Panc1 (cell line): ENCODE data around the gene ACTBL2. TPM values are rescaled to one million over a fixed set of nuclear protein-coding genes. Genes with fewer than 3 reads are reported as not detected.
A peak's percentile ranks its signal among the peaks of the same experiment; 100 is the strongest.

Experiments
- ATAC-seq: fragments of 200-7000 bp; cut with Tn5 transposase; 2 replicates; pipeline ENCODE4 v1.9.1; 2020; ENCODE audit warnings: mild to moderate bottlenecking, moderate library complexity
- BruUV-seq: library from RNA; stranded (reverse); fragments of 400-500 nt; replicated peaks from 2 replicates; lab custom pipeline; 2021; lab: Mats Ljungman, UMichigan
- CTCF ChIA-PET: fragments of 300-600 bp; sonication (Branson Sonifier 250); formaldehyde crosslinking; loops from one replicate; lab custom pipeline; 2022; ENCODE audit warnings: antibody characterized with exemption; lab: Charles Lee
- POLR2A ChIA-PET: fragments of 300-600 bp; sonication (Branson Sonifier 250); formaldehyde crosslinking; loops from one replicate; lab custom pipeline; 2022; ENCODE audit warnings: antibody characterized with exemption; lab: Charles Lee
- DNase-seq: peaks from one replicate; pipeline ENCODE4 v3.0.0-alpha.2; 2010; ENCODE audit warnings: low read depth, low spot score
- H3K27ac ChIP-seq: 2 replicates; pipeline ENCODE4 v1.5.1; 2011; ENCODE audit warnings: mild to moderate bottlenecking, low read length, inconsistent platforms
- H3K27me3 ChIP-seq: fragments of 200-500 bp; sonication (Bioruptor generic); 2 replicates; pipeline ENCODE4 v1.6.0; 2014; ENCODE audit warnings: low read length, inconsistent platforms; ENCODE audit not compliant: control insufficient read depth, insufficient read depth
- H3K36me3 ChIP-seq: fragments of 200-500 bp; sonication (Bioruptor generic); 2 replicates; pipeline ENCODE4 v1.5.1; 2014; ENCODE audit warnings: inconsistent platforms, mild to moderate bottlenecking, low read length, moderate library complexity; ENCODE audit not compliant: control insufficient read depth, insufficient read depth
- H3K4me1 ChIP-seq: 2 replicates; pipeline ENCODE4 v1.5.1; 2011; ENCODE audit warnings: inconsistent platforms, mild to moderate bottlenecking, low read length, moderate library complexity; ENCODE audit not compliant: control insufficient read depth, insufficient read depth
- H3K4me3 ChIP-seq, 2 experiments: 2 replicates each; pipeline ENCODE4 v1.5.1; 2011 to 2012; ENCODE audit warnings: low read depth in 2 of 2, low read length in 2 of 2, mild to moderate bottlenecking in 2 of 2, inconsistent platforms in 1 of 2, moderate library complexity in 1 of 2
- H3K9me3 ChIP-seq: fragments of 200-500 bp; sonication (Bioruptor generic); 2 replicates; pipeline ENCODE4 v1.5.1; 2014; ENCODE audit warnings: low read depth, mild to moderate bottlenecking, inconsistent platforms, low read length, moderate library complexity; ENCODE audit not compliant: control insufficient read depth, insufficient read depth
- CTCF ChIP-seq: fragments of 450-650 bp; IDR thresholded peaks from 2 replicates; pipeline ENCODE4 v1.5.1; 2017; ENCODE audit warnings: mild to moderate bottlenecking
- POLR2AphosphoS5 ChIP-seq: IDR thresholded peaks from 2 replicates; pipeline ENCODE4 v1.6.1; 2012; ENCODE audit warnings: mild to moderate bottlenecking, low read depth, low read length, moderate library complexity
- REST ChIP-seq, 2 experiments: IDR thresholded peaks; 2 replicates each; pipeline ENCODE4 v1.6.1; 2011 to 2012; ENCODE audit warnings: low read depth in 2 of 2, control low read depth in 1 of 2, low read length in 1 of 2, mild to moderate bottlenecking in 1 of 2, moderate library complexity in 1 of 2; ENCODE audit not compliant: insufficient read depth in 1 of 2
- SIN3A ChIP-seq: IDR thresholded peaks from 2 replicates; pipeline ENCODE4 v1.6.1; 2012; ENCODE audit warnings: low read depth, mild to moderate bottlenecking, low read length, moderate library complexity, borderline replicate concordance; ENCODE audit not compliant: insufficient read depth
- TCF7L2 ChIP-seq: IDR thresholded peaks from 2 replicates; pipeline ENCODE4 v1.6.1; 2011; ENCODE audit warnings: mild to moderate bottlenecking, low read depth, low read length, inconsistent platforms
- in situ Hi-C: cut with HindIII; loops from 2 replicates; pipeline ENCODE4 v1.10.0; 2016; ENCODE audit warnings: low sequenced_read_pairs, low pct_unique_long_range_greater_than_20kb
- intact Hi-C: fragments of 100-400 bp; cut with micrococcal nuclease; formaldehyde crosslinking; loops from one replicate; pipeline ENCODE4 v1.10.0; 2022; ENCODE audit not compliant: unreplicated experiment
- total RNA-seq: library from RNA; stranded (reverse); gene quantifications from one replicate; pipeline ENCODE4 v1.2.1, GENCODE V29; 2021; ENCODE audit not compliant: unreplicated experiment

The ACTBL2 gene
- total RNA-seq, 1 experiment from 2014 or later = not detected

GRCh38 chr5:57517250-57517649 lies 34.6 kb upstream of the ACTBL2 start:
- Histone ChIP-seq H3K27ac (no peak overlapping the region), H3K4me1 (no peaks in the 10 kb centered on the region), H3K36me3 (no peaks in the 10 kb centered on the region), H3K27me3 (no peaks in the 10 kb centered on the region), H3K4me3 (no peak overlapping the region), H3K9me3 (no peaks in the 10 kb centered on the region; the same call in 1 of the 2 replicates)
- ChIA-PET POLR2A (interaction anchor here (0.6 kb wide), 1 partner anchor 227 kb away, joined by 14 read pairs; no protein-coding TSS in a partner anchor), CTCF (no interaction called here)
- no peak for ATAC-seq
- TF ChIP-seq SIN3A (no peak), CTCF (no peak), REST (IDR thresholded peaks at IDR 0.05; ENCODE audit: insufficient read depth in 1 of 2, low read depth in 2 of 2, low read length in 1 of 2) (no peak), TCF7L2 (no peak), POLR2AphosphoS5 (no peak)
- in situ Hi-C loops = no loop called here
- BruUV-seq = no TSS peak
- DNase-seq = no peak
- intact Hi-C loops = no loop called here

- H3K4me3 ChIP-seq = no peak overlapping the region
- H3K9me3 ChIP-seq = no peaks in the 10 kb centered on the region
- H3K27me3 ChIP-seq = no peaks in the 10 kb centered on the region
- CTCF ChIA-PET = no interaction called here
- no peak for ATAC-seq
- no peak for DNase-seq
- intact Hi-C loops (no loop called here), in situ Hi-C loops (no loop called here)
- no peaks in the 10 kb centered on the region for H3K36me3 ChIP-seq
- TF ChIP-seq TCF7L2 = no peak
- POLR2A ChIA-PET = no interaction called here
- H3K4me1 ChIP-seq = no peaks in the 10 kb centered on the region
- H3K27ac ChIP-seq = no peak overlapping the region; the same call in 1 of the 2 replicates
- BruUV-seq = no TSS peak
Measured at GRCh38 chr5:57513785-57514184, 31.2 kb upstream of the ACTBL2 start.

- intact Hi-C loops = no loop called here
- ChIA-PET CTCF (interaction anchor here (0.5 kb wide), 1 partner anchor 9 kb away, joined by 3 read pairs; no protein-coding TSS in a partner anchor), POLR2A (no interaction called here)
- no peak for DNase-seq
- H3K4me3 ChIP-seq = no peak overlapping the region
- no peaks in the 10 kb centered on the region for H3K9me3 ChIP-seq
- no peaks in the 10 kb centered on the region for H3K27me3 ChIP-seq
- BruUV-seq = no TSS peak
- no peak for ATAC-seq
- H3K27ac ChIP-seq = peak overlapping the region; percentile 1; the same call in 1 of the 2 replicates
- no peaks in the 10 kb centered on the region for H3K4me1 ChIP-seq
- in situ Hi-C loops = no loop called here
- TF ChIP-seq SIN3A (no peak), REST (IDR thresholded peaks at IDR 0.05; ENCODE audit: insufficient read depth in 1 of 2, low read depth in 2 of 2, low read length in 1 of 2) (no peak), CTCF (no peak), TCF7L2 (no peak), POLR2AphosphoS5 (no peak)
- H3K36me3 ChIP-seq = no peaks in the 10 kb centered on the region
Measured at GRCh38 chr5:57511321-57511720, 28.7 kb upstream of the ACTBL2 start.
